CD4-positive, CD25-positive, alpha-beta regulatory T cell (primary cell): ENCODE measurements around the gene RAD50. TPM values are rescaled to one million over a fixed set of nuclear protein-coding genes. Genes with fewer than 3 reads are reported as not detected.
A peak's percentile ranks its signal among the peaks of the same experiment; 100 is the strongest.

ENCODE experiments used
- ATAC-seq, 2 donors: fragments of 150-1000 bp; cut with Tn5 transposase; one replicate each; pipeline ENCODE4 v1.10.0; 2021; ENCODE audit warnings: low read depth in 2 of 2, moderate number of reproducible peaks in 2 of 2, moderate library complexity in 1 of 2
- DNase-seq, 3 donors: peaks; one replicate each; pipeline versions ENCODE4 v3.0.0 to v3.0.0-alpha.2; 2012 to 2022; ENCODE audit warnings: mixed read lengths in 1 of 3
- H3K27ac ChIP-seq: one replicate; pipeline ENCODE4 v1.7.0; 2013; ENCODE audit warnings: mild to moderate bottlenecking, low read length; ENCODE audit not compliant: insufficient read depth, poor library complexity, severe bottlenecking
- H3K27me3 ChIP-seq: one replicate; pipeline ENCODE4 v1.7.0; 2013; ENCODE audit warnings: low read length; ENCODE audit not compliant: control insufficient read depth, insufficient read depth
- H3K36me3 ChIP-seq: one replicate; pipeline ENCODE4 v1.7.0; 2013; ENCODE audit warnings: mild to moderate bottlenecking, low read length, moderate library complexity; ENCODE audit not compliant: control insufficient read depth, insufficient read depth
- H3K4me1 ChIP-seq: 2 replicates; pipeline ENCODE4 v1.7.0; 2013; ENCODE audit warnings: mild to moderate bottlenecking, low read length; ENCODE audit not compliant: insufficient read depth, control insufficient read depth, poor library complexity, severe bottlenecking
- H3K4me3 ChIP-seq: one replicate; pipeline ENCODE4 v1.7.0; 2013; ENCODE audit warnings: low read depth, mild to moderate bottlenecking, low read length, moderate library complexity
- H3K9me3 ChIP-seq, 2 experiments: 1 replicate in 1 of 2; 2 replicates in 1 of 2; pipeline ENCODE4 v1.7.0; 2013; ENCODE audit warnings: low read length in 2 of 2, mild to moderate bottlenecking in 1 of 2, moderate library complexity in 1 of 2; ENCODE audit not compliant: control insufficient read depth in 2 of 2
- H3K27ac Mint-ChIP-seq, 3 donors: one replicate each; pipeline ENCODE4 v1.8.0; 2020 to 2022; ENCODE audit warnings: mild to moderate bottlenecking in 3 of 3, mixed read lengths in 3 of 3, moderate library complexity in 2 of 3
- H3K27me3 Mint-ChIP-seq: one replicate; pipeline ENCODE4 v1.8.0; 2022; ENCODE audit warnings: mild to moderate bottlenecking, mixed read lengths
- H3K36me3 Mint-ChIP-seq: one replicate; pipeline ENCODE4 v1.8.0; 2020; ENCODE audit warnings: mixed read lengths
- H3K4me1 Mint-ChIP-seq, 4 donors: one replicate each; pipeline ENCODE4 v1.8.0; 2020 to 2022; ENCODE audit warnings: mixed read lengths in 4 of 4, mild to moderate bottlenecking in 1 of 4
- H3K4me3 Mint-ChIP-seq, 4 donors: one replicate each; pipeline ENCODE4 v1.8.0; 2020 to 2022; ENCODE audit warnings: mild to moderate bottlenecking in 4 of 4, mixed read lengths in 4 of 4, moderate library complexity in 3 of 4
- H3K9me3 Mint-ChIP-seq, 7 donors: one replicate each; pipeline ENCODE4 v1.8.0; 2020 to 2022; ENCODE audit warnings: mixed read lengths in 7 of 7, mild to moderate bottlenecking in 3 of 7, moderate library complexity in 2 of 7
- polyA plus RNA-seq, 4 donors: library from polyadenylated mRNA; unstranded; fragments of 300-500 nt; fragmentation: Illumina TruSeq; gene quantifications; one replicate each; pipeline ENCODE4 v1.2.3, GENCODE V29; 2021
- total RNA-seq: library from RNA; stranded (reverse); gene quantifications from one replicate; pipeline ENCODE4 v1.2.3, GENCODE V29; 2022

Gene RAD50
- total and polyA plus RNA-seq, 5 donors from 2014 or later: 10.8 to 17.8 (median 13.0) TPM

GRCh38 chr5:132684491-132684890, 127.7 kb downstream of the RAD50 start:
- Mint-ChIP-seq H3K9me3 (no peaks in the 10 kb centered on the region), H3K4me1 (peaks cover 14 to 18% (median 17%) of the 10 kb centered on the region in 4 donors), H3K4me3 (no peak overlapping the region), H3K27ac (no peak overlapping the region), H3K27me3 (peaks cover 4% of the 10 kb centered on the region), H3K36me3 (peaks cover 17% of the 10 kb centered on the region)
- H3K4me1 ChIP-seq: peaks cover 17% of the 10 kb centered on the region
- H3K4me3 ChIP-seq: no peak overlapping the region
- no peak for DNase-seq
- no peaks in the 10 kb centered on the region for H3K36me3 ChIP-seq
- H3K27me3 ChIP-seq: no peaks in the 10 kb centered on the region
- H3K9me3 ChIP-seq: no peaks in the 10 kb centered on the region
- no peak for ATAC-seq
- H3K27ac ChIP-seq: no peak overlapping the region

DNA sequence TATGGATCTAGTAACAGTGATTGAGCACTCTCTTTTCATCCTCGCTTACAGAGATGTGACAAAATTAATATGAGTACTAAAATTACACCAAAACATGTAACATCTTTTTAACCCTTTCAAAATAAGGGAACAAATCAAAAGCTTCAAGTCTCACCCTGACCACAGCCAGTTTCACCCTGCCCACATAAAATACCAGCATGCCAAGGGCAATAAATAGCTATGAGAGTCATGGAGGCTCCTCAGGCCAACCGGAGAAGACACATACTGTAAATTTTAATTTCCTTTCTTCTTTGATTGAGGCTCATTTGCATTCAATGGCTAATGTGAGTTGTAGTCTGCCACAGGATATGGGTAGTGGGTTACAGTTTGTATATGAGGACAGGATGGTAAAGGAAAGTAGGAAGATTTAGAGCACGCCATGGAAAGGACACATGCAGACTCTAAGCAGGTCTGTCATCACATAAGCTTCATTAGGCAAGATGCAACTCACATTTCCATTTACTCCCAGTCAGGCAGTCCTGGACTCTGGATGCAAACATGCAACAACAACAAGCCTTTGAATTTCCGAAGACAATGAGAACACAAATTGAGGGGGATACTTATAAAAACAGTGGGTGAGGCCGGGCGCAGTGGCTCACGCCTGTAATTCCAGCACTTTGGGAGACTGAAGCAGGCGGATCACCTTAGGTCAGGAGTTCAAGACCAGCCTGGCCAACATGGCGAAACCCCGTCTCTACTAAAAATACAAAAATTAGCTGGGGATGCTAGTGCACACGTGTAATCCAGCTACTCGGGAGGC, 128.3 kb downstream of the RAD50 start:
- no peak overlapping the region for H3K4me3 Mint-ChIP-seq
- Histone ChIP-seq H3K27me3 (no peaks in the 10 kb centered on the region), H3K4me3 (no peak overlapping the region), H3K4me1 (peaks cover 17% of the 10 kb centered on the region), H3K36me3 (no peaks in the 10 kb centered on the region), H3K9me3 (no peaks in the 10 kb centered on the region), H3K27ac (no peak overlapping the region)
- H3K36me3 Mint-ChIP-seq: peaks cover 19% of the 10 kb centered on the region
- peaks cover 4% of the 10 kb centered on the region for H3K27me3 Mint-ChIP-seq
- H3K9me3 Mint-ChIP-seq: no peaks in the 10 kb centered on the region
- no peak overlapping the region for H3K27ac Mint-ChIP-seq
- DNase-seq (peak in 1 of 3 donors; percentile 26), ATAC-seq (no peak)
- H3K4me1 Mint-ChIP-seq: peaks cover 14 to 19% (median 17%) of the 10 kb centered on the region in 4 donors

- H3K4me1 Mint-ChIP-seq: peaks cover 10 to 19% (median 17%) of the 10 kb centered on the region in 4 donors
- peaks cover 15% of the 10 kb centered on the region for H3K36me3 Mint-ChIP-seq
These were observed 129.4 kb downstream of the RAD50 start for GRCh38 chr5:132686193-132686592.

GRCh38 chr5:132687995-132688394, 131.2 kb downstream of the RAD50 start:
- no peak overlapping the region for H3K4me3 ChIP-seq
- H3K27ac ChIP-seq: no peak overlapping the region
- H3K36me3 ChIP-seq: no peaks in the 10 kb centered on the region
- Mint-ChIP-seq H3K36me3 (peaks cover 16% of the 10 kb centered on the region), H3K27ac (peak overlapping the region in 2 of 3 donors; percentile 18 to 63), H3K4me3 (peak overlapping the region in 1 of 4 donors; percentile 14), H3K4me1 (peaks cover 17 to 21% (median 19%) of the 10 kb centered on the region in 4 donors), H3K9me3 (peaks cover 0 to 2% (median 0%) of the 10 kb centered on the region in 7 donors), H3K27me3 (no peaks in the 10 kb centered on the region)
- H3K4me1 ChIP-seq: peaks cover 17% of the 10 kb centered on the region
- DNase-seq (peak in 2 of 3 donors; percentile 24 to 59), ATAC-seq (peak; percentile 73 to 86)
- no peaks in the 10 kb centered on the region for H3K27me3 ChIP-seq
- no peaks in the 10 kb centered on the region for H3K9me3 ChIP-seq

More at GRCh38 chr5:132686193-132686592, 129.4 kb downstream of the RAD50 start:
- DNase-seq: no peak
- peaks cover 17% of the 10 kb centered on the region for H3K4me1 ChIP-seq
- H3K27me3 ChIP-seq: no peaks in the 10 kb centered on the region
- no peaks in the 10 kb centered on the region for H3K9me3 Mint-ChIP-seq
- peak overlapping the region in 1 of 3 donors; percentile 66 for H3K27ac Mint-ChIP-seq
- H3K4me3 Mint-ChIP-seq: no peak overlapping the region
- no peaks in the 10 kb centered on the region for H3K9me3 ChIP-seq
- H3K27ac ChIP-seq: no peak overlapping the region
- H3K27me3 Mint-ChIP-seq: peaks cover 3% of the 10 kb centered on the region
- no peaks in the 10 kb centered on the region for H3K36me3 ChIP-seq
- no peak overlapping the region for H3K4me3 ChIP-seq
- no peak for ATAC-seq

- no peak overlapping the region for H3K4me3 ChIP-seq
- H3K36me3 Mint-ChIP-seq: peaks cover 16% of the 10 kb centered on the region
- ATAC-seq: no peak
- peaks cover 0 to 2% (median 0%) of the 10 kb centered on the region in 7 donors for H3K9me3 Mint-ChIP-seq
- H3K27me3 Mint-ChIP-seq: no peaks in the 10 kb centered on the region
- no peaks in the 10 kb centered on the region for H3K36me3 ChIP-seq
- H3K9me3 ChIP-seq: no peaks in the 10 kb centered on the region
- DNase-seq: peak in 1 of 3 donors; percentile 34
- H3K27me3 ChIP-seq: no peaks in the 10 kb centered on the region
- H3K27ac ChIP-seq: peak overlapping the region; percentile 30
- peaks cover 17 to 21% (median 19%) of the 10 kb centered on the region in 4 donors for H3K4me1 Mint-ChIP-seq
- peaks cover 17% of the 10 kb centered on the region for H3K4me1 ChIP-seq
- peak overlapping the region in 1 of 4 donors; percentile 8 for H3K4me3 Mint-ChIP-seq
- H3K27ac Mint-ChIP-seq: peak overlapping the region; percentile 17 to 38 (median 18)
These were observed 132.0 kb downstream of the RAD50 start for GRCh38 chr5:132688536-132689339.

GRCh38 chr5:132689513-132689912, 132.7 kb downstream of the RAD50 start:
- Histone ChIP-seq H3K4me1 (peaks cover 17% of the 10 kb centered on the region), H3K4me3 (no peak overlapping the region), H3K27me3 (no peaks in the 10 kb centered on the region), H3K9me3 (no peaks in the 10 kb centered on the region), H3K36me3 (no peaks in the 10 kb centered on the region), H3K27ac (no peak overlapping the region)
- H3K4me3 Mint-ChIP-seq: no peak overlapping the region
- H3K4me1 Mint-ChIP-seq: peaks cover 17 to 21% (median 19%) of the 10 kb centered on the region in 4 donors
- no peak for DNase-seq
- H3K36me3 Mint-ChIP-seq: peaks cover 17% of the 10 kb centered on the region
- H3K27ac Mint-ChIP-seq: peak overlapping the region in 1 of 3 donors; percentile 18
- H3K9me3 Mint-ChIP-seq: peaks cover 0 to 2% (median 0%) of the 10 kb centered on the region in 7 donors
- no peak for ATAC-seq
- no peaks in the 10 kb centered on the region for H3K27me3 Mint-ChIP-seq

GRCh38 chr5:132690156-132690555, 133.4 kb downstream of the RAD50 start:
- Histone ChIP-seq H3K4me1 (peaks cover 17% of the 10 kb centered on the region), H3K9me3 (no peaks in the 10 kb centered on the region), H3K27ac (no peak overlapping the region), H3K27me3 (no peaks in the 10 kb centered on the region), H3K36me3 (no peaks in the 10 kb centered on the region), H3K4me3 (no peak overlapping the region)
- peaks cover 20% of the 10 kb centered on the region for H3K36me3 Mint-ChIP-seq
- peaks cover 17 to 21% (median 19%) of the 10 kb centered on the region in 4 donors for H3K4me1 Mint-ChIP-seq
- H3K9me3 Mint-ChIP-seq: peaks cover 0 to 2% (median 0%) of the 10 kb centered on the region in 7 donors
- H3K27me3 Mint-ChIP-seq: no peaks in the 10 kb centered on the region
- H3K27ac Mint-ChIP-seq: no peak overlapping the region
- no peak overlapping the region for H3K4me3 Mint-ChIP-seq
- DNase-seq (no peak), ATAC-seq (no peak)
